GM19452 (cell line): ENCODE data around the gene SLC25A10.
"Not testable (repeated sequence)": the region's sequence is repeated elsewhere in the genome, so short reads cannot be mapped to it uniquely, and the experiment has no call there.

Experiments used
- ATAC-seq: cut with Tn5 transposase; IDR thresholded peaks from one replicate; pipeline ENCODE4 v1.9.1; 2021; ENCODE audit not compliant: unreplicated experiment

Gene SLC25A10

GRCh38 chr17:81719410-81720266 is 7.6 kb downstream of the SLC25A10 start:
- ATAC-seq, result no peak

GRCh38 chr17:81720267-81721071 is 8.4 kb downstream of the SLC25A10 start:
- no peak for ATAC-seq

GRCh38 chr17:81722184-81723120 is 10.4 kb downstream of the SLC25A10 start:
- no peak for ATAC-seq

GRCh38 chr17:81723651-81724209 is 11.6 kb downstream of the SLC25A10 start:
- ATAC-seq, result no peak

- ATAC-seq, result no peak
These were observed 13.4 kb downstream of the SLC25A10 start for GRCh38 chr17:81725439-81725838.

GRCh38 chr17:81726004-81726403 is 13.9 kb downstream of the SLC25A10 start:
- ATAC-seq, result no peak

- ATAC-seq, result no peak
These were observed 15.4 kb downstream of the SLC25A10 start for GRCh38 chr17:81727324-81728031.

- ATAC-seq, result no peak
These were observed 21.7 kb downstream of the SLC25A10 start for GRCh38 chr17:81733507-81734404.

GRCh38 chr17:81734405-81735263 is 22.6 kb downstream of the SLC25A10 start:
- no peak for ATAC-seq

- no peak for ATAC-seq
These were observed 23.4 kb downstream of the SLC25A10 start for GRCh38 chr17:81735264-81736102.

- no peak for ATAC-seq
These were observed 26.1 kb downstream of the SLC25A10 start for GRCh38 chr17:81737947-81738800.

GRCh38 chr17:81738801-81739393 is 26.8 kb downstream of the SLC25A10 start:
- no peak for ATAC-seq

- not testable (repeated sequence) for ATAC-seq
These were observed 27.5 kb downstream of the SLC25A10 start for GRCh38 chr17:81739593-81739992.

GRCh38 chr17:81740395-81740961 is 28.4 kb downstream of the SLC25A10 start:
- no peak for ATAC-seq

- ATAC-seq, result no peak
These were observed 29.0 kb downstream of the SLC25A10 start for GRCh38 chr17:81741049-81741593.
